T-helper 2 cell treated with Interferon-gamma antibody and Interleukin-4, amounts not matched to agents 100 ng/mL and 5 ng/mL, for 36 hours (primary cell): Measurements from ENCODE around the gene PSG1. TPM values are rescaled to one million over a fixed set of nuclear protein-coding genes. Genes with fewer than 3 reads are reported as not detected.
"Not testable (repeated sequence)": the region's sequence is repeated elsewhere in the genome, so short reads cannot be mapped to it uniquely, and the experiment has no call there.

ENCODE experiments used
- intact Hi-C: fragments of 100-400 bp; cut with micrococcal nuclease; formaldehyde crosslinking; loops from one replicate; pipeline ENCODE4 v1.15.1; 2023
- total RNA-seq: library from RNA; stranded (reverse); gene quantifications from 2 replicates; pipeline ENCODE4 v1.2.3, GENCODE V29; 2022

The PSG1 gene
- total RNA-seq, 1 donor from 2014 or later: not detected

GRCh38 chr19:42821306-42821977 is 58.1 kb downstream of the PSG1 start:
- intact Hi-C loops: not testable (repeated sequence)

GRCh38 chr19:42819960-42820650 is 59.4 kb downstream of the PSG1 start:
- intact Hi-C loops: not testable (repeated sequence)

- intact Hi-C loops: no loop called here
These were observed 62.6 kb downstream of the PSG1 start for GRCh38 chr19:42816894-42817293.

Other genes with a start within 250 kb of the PSG1 start
- not detected in 2 replicates for gene PSG3, start 139.2 kb downstream of the PSG1 start, total RNA-seq
- not detected in 2 replicates for gene PSG8, start 114.0 kb downstream of the PSG1 start, total RNA-seq
- not detected in 2 replicates for gene PSG6, start 38.2 kb upstream of the PSG1 start, total RNA-seq
- not detected in 2 replicates for gene PSG7, start 57.5 kb upstream of the PSG1 start, total RNA-seq
- not detected in 2 replicates for gene PSG11, start 146.8 kb upstream of the PSG1 start, total RNA-seq
- gene PSG2, start 203.0 kb upstream of the PSG1 start, total RNA-seq: not detected in 2 replicates